HG03095 (cell line): ENCODE measurements around the gene HNF4A.
"Not testable (repeated sequence)": the region's sequence is repeated elsewhere in the genome, so short reads cannot be mapped to it uniquely, and the experiment has no call there.

Source experiments
- ATAC-seq: cut with Tn5 transposase; IDR thresholded peaks from one replicate; pipeline ENCODE4 v1.9.1; 2021; ENCODE audit warnings: moderate library complexity; ENCODE audit not compliant: unreplicated experiment

The HNF4A gene

DNA sequence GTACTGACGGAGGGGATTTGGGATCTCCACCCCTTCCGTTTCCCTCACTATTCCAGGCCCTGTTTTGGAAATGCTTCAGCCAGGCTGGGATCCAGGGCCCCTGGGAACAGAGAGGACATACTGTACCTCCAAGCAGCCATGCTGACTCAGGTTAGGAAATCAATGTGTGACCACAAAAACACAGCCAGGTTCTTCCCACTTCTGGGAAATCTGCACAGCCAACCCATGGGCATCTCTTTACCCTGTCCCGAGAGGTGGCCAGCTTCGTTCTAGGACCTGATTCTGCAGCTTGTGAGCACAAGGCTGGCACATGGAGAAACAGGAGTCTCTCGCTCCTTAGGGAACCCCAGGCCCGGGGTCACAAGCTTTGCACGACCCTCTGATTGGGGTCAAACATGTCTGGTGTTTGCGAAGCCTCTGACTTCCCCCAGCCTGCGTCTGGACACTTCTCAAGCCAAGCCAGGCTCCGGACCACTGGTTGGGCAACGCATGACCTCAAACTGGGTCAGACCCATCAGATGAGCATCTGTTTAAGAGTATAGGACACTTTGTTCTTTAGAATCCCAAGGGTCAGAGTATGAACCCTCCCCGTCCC, 111.9 kb downstream of the HNF4A start:
- ATAC-seq, result no peak

DNA sequence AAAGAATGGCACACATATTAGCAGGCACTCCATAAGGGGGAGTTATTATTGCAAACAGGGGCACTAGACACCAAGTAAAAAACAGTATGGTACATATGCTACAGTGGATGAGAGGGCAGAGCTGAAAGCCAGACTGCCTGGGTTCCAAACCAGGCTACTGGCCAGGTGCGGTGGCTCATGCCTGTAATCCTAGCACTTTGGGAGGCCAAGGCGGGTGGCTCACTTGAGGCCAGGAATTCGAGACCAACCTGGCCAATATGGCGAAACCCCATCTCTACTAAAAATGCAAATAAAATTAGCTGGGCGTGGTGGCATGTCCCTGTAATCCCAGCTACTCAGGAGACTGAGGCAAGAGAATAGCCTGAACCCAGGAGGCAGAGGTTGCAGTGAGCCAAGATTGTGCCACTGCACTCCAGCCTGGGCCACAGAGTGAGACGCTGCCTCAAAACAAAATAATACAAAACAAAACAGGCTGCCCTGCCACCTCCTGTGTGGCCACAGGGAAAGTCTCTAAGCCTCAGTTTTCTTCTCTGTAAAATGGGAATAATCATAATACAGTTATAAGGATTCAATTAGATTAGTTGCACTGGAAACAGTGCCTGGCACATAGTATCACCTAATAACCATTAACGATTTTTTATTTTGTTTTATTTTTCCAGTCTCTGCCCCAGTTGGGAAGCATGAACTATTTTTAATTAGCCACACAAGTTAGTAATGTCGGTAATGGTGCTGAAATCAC, 112.7 kb downstream of the HNF4A start:
- no peak for ATAC-seq

DNA sequence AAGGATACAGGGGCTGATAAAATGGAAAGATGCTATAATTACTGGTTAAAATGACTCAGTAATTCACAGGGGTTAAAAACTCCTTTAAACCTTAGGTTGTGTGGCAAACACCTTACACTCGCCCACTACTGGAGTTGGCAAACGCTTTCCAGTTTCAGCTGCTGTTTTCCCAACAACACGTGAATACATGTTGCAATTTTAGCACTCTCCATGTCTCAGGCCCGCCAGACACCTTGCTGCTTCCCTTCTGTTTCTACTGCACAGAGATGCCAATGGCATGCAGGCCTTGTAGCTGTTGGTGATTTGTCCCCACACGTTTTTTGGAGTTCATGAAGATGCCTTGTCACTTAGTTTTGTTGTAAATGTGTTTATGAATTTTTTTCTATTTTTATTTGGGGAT, 114.8 kb downstream of the HNF4A start:
- no peak for ATAC-seq

DNA sequence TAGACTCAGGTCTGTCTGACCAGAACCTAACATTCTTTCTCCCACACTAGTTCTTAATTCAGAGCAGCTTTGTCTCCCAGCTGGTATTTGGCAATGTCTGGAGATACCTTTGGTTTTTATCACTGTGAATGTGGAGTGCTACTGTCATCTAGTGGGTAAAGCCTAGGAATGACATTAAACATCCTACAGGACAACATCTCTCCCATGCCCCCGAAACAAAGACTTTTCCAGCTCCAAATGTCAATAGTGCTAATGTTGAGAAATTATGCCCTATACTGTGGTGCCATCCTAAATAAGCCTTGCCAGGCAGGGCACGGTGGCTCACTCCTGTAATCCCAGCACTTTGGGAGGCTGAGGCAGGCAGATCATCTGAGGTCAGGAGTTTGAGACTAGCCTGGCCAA, 116.0 kb downstream of the HNF4A start:
- ATAC-seq, result no peak

- not testable (repeated sequence) for ATAC-seq
Observed at GRCh38 chr20:44472283-44472682, 116.8 kb downstream of the HNF4A start.

- ATAC-seq, result no peak
Observed at GRCh38 chr20:44475372-44475693, 119.8 kb downstream of the HNF4A start.

DNA sequence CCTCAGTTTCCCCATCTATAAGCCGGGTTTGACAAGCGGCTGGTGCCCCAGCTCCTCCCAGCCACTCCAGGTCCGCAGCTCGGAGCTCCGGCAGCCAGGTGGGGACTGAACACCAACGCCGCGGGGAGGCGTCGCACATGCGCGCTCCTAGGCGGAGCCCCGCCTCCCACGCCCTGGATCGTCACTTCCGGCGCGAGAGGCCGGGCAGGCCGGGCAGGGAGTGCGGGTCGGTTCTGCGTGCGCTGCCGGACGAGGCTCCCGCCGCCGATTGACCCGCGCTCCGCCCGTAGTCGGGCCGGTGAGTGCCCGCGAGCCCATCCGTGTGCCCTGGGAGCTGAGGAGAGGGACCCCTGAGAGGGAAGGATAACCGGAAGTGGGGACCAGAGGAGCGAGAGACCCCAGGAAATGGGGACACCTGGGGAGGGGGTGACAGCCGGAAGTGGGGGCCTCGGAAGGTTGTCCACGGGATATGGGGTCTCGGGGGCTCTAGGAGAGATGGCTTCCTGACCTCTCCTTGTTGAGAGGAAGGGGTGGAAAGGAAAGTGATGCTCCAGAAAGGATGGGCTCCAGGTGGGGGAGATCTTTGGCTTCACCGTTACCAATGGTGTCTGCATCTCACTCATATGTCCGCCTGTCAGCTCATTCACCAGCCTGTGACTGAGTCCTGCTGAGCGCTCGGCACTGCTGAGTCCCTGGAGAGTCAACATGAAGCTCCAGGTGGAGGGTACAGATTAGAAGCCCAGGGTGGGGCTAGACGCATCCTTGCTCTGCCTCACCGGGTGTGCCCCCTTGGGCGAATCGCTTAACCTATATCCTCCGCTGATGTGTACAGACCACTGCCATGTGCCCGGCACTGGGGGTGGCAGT, 120.4 kb downstream of the HNF4A start, which contains the start of gene TTPAL:
Gene TTPAL (plus strand): TSS at position 181 of the 867 bp plus-strand sequence. CDS start 4,126 bp downstream, outside the sequence.
- peak; percentile 82 for ATAC-seq

- ATAC-seq, result no peak
Observed at GRCh38 chr20:44477151-44477550, 121.7 kb downstream of the HNF4A start.

DNA sequence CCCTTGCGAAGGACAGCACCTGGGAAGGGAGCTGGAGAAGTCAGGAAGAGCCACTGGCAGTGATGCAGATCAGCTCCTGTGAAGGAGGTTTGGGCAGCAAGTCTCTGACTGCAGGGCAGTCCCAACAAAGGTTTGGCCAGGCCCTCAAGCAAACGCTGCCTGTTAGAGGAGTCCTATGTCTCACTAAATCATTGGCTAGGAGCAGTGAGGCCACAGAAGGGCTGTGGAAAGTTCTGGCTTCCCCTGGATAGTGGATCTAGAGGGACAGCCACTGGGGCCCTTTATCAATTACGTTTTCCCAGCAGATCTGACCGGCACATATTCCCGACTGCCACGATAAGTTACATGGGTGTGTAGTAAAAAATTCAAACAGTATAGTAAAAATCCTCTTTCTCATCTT, 122.7 kb downstream of the HNF4A start:
- no peak for ATAC-seq

GRCh38 chr20:44479643-44480042, 124.1 kb downstream of the HNF4A start:
- no peak for ATAC-seq

DNA sequence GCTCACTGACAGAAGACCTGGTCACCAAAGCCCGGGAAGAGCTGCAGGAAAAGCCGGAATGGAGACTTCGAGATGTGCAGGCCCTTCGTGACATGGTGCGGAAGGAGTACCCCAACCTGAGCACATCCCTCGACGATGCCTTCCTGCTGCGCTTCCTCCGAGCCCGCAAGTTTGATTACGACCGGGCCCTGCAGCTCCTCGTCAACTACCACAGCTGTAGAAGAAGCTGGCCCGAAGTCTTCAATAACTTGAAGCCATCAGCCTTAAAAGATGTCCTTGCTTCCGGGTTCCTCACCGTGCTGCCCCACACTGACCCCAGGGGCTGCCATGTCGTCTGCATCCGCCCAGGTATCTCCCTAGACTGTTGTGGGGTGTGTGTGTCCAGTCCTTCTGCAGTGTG, 124.6 kb downstream of the HNF4A start:
- ATAC-seq, result no peak

- no peak for ATAC-seq
Observed at GRCh38 chr20:44481719-44482416, 126.4 kb downstream of the HNF4A start.

- ATAC-seq, result no peak
Observed at GRCh38 chr20:44483112-44483511, 127.6 kb downstream of the HNF4A start.
